Keratinocyte (primary cell): ENCODE measurements around the gene TRIM63.

Experiments used
- CTCF ChIP-seq, 3 experiments: IDR thresholded peaks in 1 of 3; conservative IDR thresholded peaks in 1 of 3; optimal IDR thresholded peaks in 1 of 3; 2 replicates in 2 of 3; 3 replicates in 1 of 3; pipeline versions ENCODE3 to v1.5.1; 2011; ENCODE audit warnings: low read length in 3 of 3, mild to moderate bottlenecking in 3 of 3, moderate library complexity in 2 of 3, control low read depth in 1 of 3, inconsistent platforms in 1 of 3; ENCODE audit not compliant: insufficient read depth in 2 of 3; ENCODE audit errors: extremely low read depth in 1 of 3
- EZH2 ChIP-seq: IDR thresholded peaks from one replicate; pipeline ENCODE4 v1.6.1; 2012; ENCODE audit warnings: inconsistent platforms, mild to moderate bottlenecking, low read length, moderate library complexity

DNA sequence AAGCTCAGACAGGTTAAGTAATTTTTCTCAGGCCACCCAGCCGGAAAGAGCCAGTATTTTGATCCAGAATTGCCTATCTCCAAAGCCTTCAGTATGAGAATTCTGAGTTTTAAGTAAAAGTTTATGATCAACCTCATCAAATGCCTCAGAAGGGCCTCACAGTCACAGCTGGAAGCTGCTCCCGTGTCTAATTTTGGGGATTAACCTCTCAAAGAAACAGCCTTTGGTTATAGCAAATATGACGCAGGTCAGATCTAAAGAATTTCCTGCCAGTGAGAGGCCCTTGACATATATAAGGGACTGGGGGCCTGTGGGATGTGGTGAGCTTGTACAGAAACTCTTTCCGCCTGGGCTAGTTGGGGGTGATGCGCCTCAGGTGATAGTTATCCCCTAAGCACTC, 43.6 kb downstream of the TRIM63 start:
- TF ChIP-seq CTCF (optimal IDR thresholded peaks at IDR 0.05 in 1 of 3, IDR thresholded peaks at IDR 0.05 in 1 of 3, conservative IDR thresholded peaks at IDR 0.05 in 1 of 3; ENCODE audit: extremely low read depth in 1 of 3, insufficient read depth in 2 of 3, low read length in 3 of 3) (no peak), EZH2 (no peak)
